Neural cell (in vitro differentiated cells): ENCODE measurements around the gene FAAH. TPM values are rescaled to one million over a fixed set of nuclear protein-coding genes. Genes with fewer than 3 reads are reported as not detected.

Experiments
- H2AFZ ChIP-seq: fragments of 200-600, 300-800 bp; sonication (generic), shearing (Covaris generic); 2 replicates; pipeline ENCODE4 v1.6.0; 2014; ENCODE audit warnings: low read depth, mild to moderate bottlenecking, antibody characterized with exemption, low read length, moderate library complexity
- H3F3A ChIP-seq: fragments of 200-600 bp; shearing (Covaris generic); 2 replicates; pipeline ENCODE4 v1.6.1; 2016; ENCODE audit warnings: mild to moderate bottlenecking, moderate library complexity, mixed read lengths, antibody characterized with exemption, low read length; ENCODE audit not compliant: insufficient read depth, poor library complexity, severe bottlenecking
- H3K27ac ChIP-seq: fragments of 200-600, 300-800 bp; sonication (generic), shearing (Covaris generic); 2 replicates; pipeline ENCODE4 v1.5.1; 2014; ENCODE audit warnings: mild to moderate bottlenecking, low read length, moderate library complexity
- H3K27me3 ChIP-seq: fragments of 300-800, 200-600 bp; sonication (generic), shearing (Covaris generic); 2 replicates; pipeline ENCODE4 v1.6.0; 2014; ENCODE audit warnings: mild to moderate bottlenecking, low read depth, low read length, moderate library complexity; ENCODE audit not compliant: insufficient read depth
- H3K36me3 ChIP-seq: fragments of 300-800, 200-600 bp; sonication (generic), shearing (Covaris generic); 2 replicates; pipeline ENCODE4 v1.5.1; 2014; ENCODE audit warnings: mild to moderate bottlenecking, antibody characterized with exemption, low read length, moderate library complexity; ENCODE audit not compliant: insufficient read depth
- H3K4me2 ChIP-seq: fragments of 300-800, 200-600 bp; sonication (generic), shearing (Covaris generic); 2 replicates; pipeline ENCODE4 v1.6.0; 2014; ENCODE audit warnings: mild to moderate bottlenecking, low read length
- H3K4me3 ChIP-seq: fragments of 300-800, 200-600 bp; sonication (generic), shearing (Covaris generic); 2 replicates; pipeline ENCODE4 v1.5.1; 2014; ENCODE audit warnings: mild to moderate bottlenecking, low read length, moderate library complexity
- H3K79me2 ChIP-seq: fragments of 200-600 bp; shearing (Covaris generic); replicated peaks from 2 replicates; pipeline ENCODE4 v1.6.0; 2014; ENCODE audit warnings: mild to moderate bottlenecking, low read length, moderate library complexity; ENCODE audit not compliant: insufficient read depth
- H3K9ac ChIP-seq: fragments of 300-800, 200-600 bp; sonication (generic), shearing (Covaris generic); 2 replicates; pipeline ENCODE4 v1.6.1; 2016; ENCODE audit warnings: mild to moderate bottlenecking, low read length, mixed read lengths
- H3K9me2 ChIP-seq: fragments of 200-600 bp; shearing (Covaris generic); 2 replicates; pipeline ENCODE4 v1.6.1; 2016; ENCODE audit warnings: mild to moderate bottlenecking, low read length, mixed read lengths; ENCODE audit not compliant: insufficient read depth
- H3K9me3 ChIP-seq: fragments of 200-600, 300-800 bp; sonication (generic), shearing (Covaris generic); 2 replicates; pipeline ENCODE4 v1.6.1; 2016; ENCODE audit warnings: mild to moderate bottlenecking, mixed run types, low read length, moderate library complexity, mixed read lengths
- H4K20me1 ChIP-seq: fragments of 200-600 bp; shearing (Covaris generic); 2 replicates; pipeline ENCODE4 v1.6.1; 2016; ENCODE audit warnings: mild to moderate bottlenecking, mixed run types; ENCODE audit not compliant: insufficient read depth
- CTCF ChIP-seq: fragments of 450-650 bp; IDR thresholded peaks from 2 replicates; pipeline ENCODE4 v1.5.1; 2014; ENCODE audit warnings: antibody characterized with exemption, mild to moderate bottlenecking, moderate library complexity; ENCODE audit not compliant: poor library complexity, severe bottlenecking
- EP300 ChIP-seq: fragments of 450-650 bp; conservative IDR thresholded peaks from 2 replicates; pipeline ENCODE4 v1.6.1; 2014; ENCODE audit warnings: antibody characterized with exemption, mild to moderate bottlenecking, moderate library complexity; ENCODE audit not compliant: poor library complexity, severe bottlenecking
- EZH2 ChIP-seq: fragments of 200-600, 300-800 bp; shearing (Covaris generic), sonication (generic); IDR thresholded peaks from 2 replicates; pipeline ENCODE4 v1.6.1; 2014; ENCODE audit warnings: antibody characterized with exemption, low read length, borderline replicate concordance, mild to moderate bottlenecking; ENCODE audit not compliant: insufficient read depth, poor library complexity, severe bottlenecking
- MXI1 ChIP-seq: fragments of 450-650 bp; conservative IDR thresholded peaks from 2 replicates; pipeline ENCODE4 v1.6.1; 2014; ENCODE audit warnings: antibody characterized with exemption, mild to moderate bottlenecking; ENCODE audit not compliant: poor library complexity, severe bottlenecking
- POLR2AphosphoS5 ChIP-seq: IDR thresholded peaks from 2 replicates; pipeline ENCODE4 v1.6.1; 2012
- RAD21 ChIP-seq: fragments of 450-650 bp; conservative IDR thresholded peaks from 2 replicates; pipeline ENCODE4 v1.6.1; 2014; ENCODE audit warnings: antibody characterized with exemption, mild to moderate bottlenecking, moderate library complexity
- REST ChIP-seq: IDR thresholded peaks from 2 replicates; pipeline ENCODE4 v1.6.1; 2012; ENCODE audit warnings: borderline replicate concordance
- SMC3 ChIP-seq: fragments of 450-650 bp; conservative IDR thresholded peaks from 2 replicates; pipeline ENCODE4 v1.6.1; 2014; ENCODE audit warnings: antibody characterized with exemption, mild to moderate bottlenecking, moderate library complexity; ENCODE audit not compliant: poor library complexity
- TAF1 ChIP-seq: IDR thresholded peaks from 2 replicates; pipeline ENCODE4 v1.6.1; 2012; ENCODE audit warnings: low read depth
- polyA plus RNA-seq: library from polyadenylated mRNA; depleted of rRNA; stranded (reverse); fragments of >200 nt; gene quantifications from 2 replicates; pipeline ENCODE4 v1.2.3, GENCODE V29; 2014

The FAAH gene
- polyA plus RNA-seq, 1 donor from 2014 or later, result 106 TPM

GRCh38 chr1:46368791-46369190 lies 25.3 kb upstream of the FAAH start:
- Histone ChIP-seq H3K9me3 (no peaks in the 10 kb centered on the region), H4K20me1 (no peaks in the 10 kb centered on the region), H3K4me3 (no peak overlapping the region), H3K27ac (no peak overlapping the region), H3K9ac (no peak overlapping the region), H3K79me2 (no peaks in the 10 kb centered on the region), H2AFZ (no peak overlapping the region), H3F3A (no peaks in the 10 kb centered on the region), H3K9me2 (no peaks in the 10 kb centered on the region), H3K27me3 (no peaks in the 10 kb centered on the region), H3K36me3 (no peaks in the 10 kb centered on the region), H3K4me2 (no peak overlapping the region)
- no peak for TF ChIP-seq EZH2
- TF ChIP-seq EP300, result no peak
- no peak for TF ChIP-seq RAD21
- no peak for TF ChIP-seq TAF1
- no peak for TF ChIP-seq REST
- TF ChIP-seq SMC3, result no peak
- no peak for TF ChIP-seq MXI1
- no peak for TF ChIP-seq CTCF
- no peak for TF ChIP-seq POLR2AphosphoS5

DNA sequence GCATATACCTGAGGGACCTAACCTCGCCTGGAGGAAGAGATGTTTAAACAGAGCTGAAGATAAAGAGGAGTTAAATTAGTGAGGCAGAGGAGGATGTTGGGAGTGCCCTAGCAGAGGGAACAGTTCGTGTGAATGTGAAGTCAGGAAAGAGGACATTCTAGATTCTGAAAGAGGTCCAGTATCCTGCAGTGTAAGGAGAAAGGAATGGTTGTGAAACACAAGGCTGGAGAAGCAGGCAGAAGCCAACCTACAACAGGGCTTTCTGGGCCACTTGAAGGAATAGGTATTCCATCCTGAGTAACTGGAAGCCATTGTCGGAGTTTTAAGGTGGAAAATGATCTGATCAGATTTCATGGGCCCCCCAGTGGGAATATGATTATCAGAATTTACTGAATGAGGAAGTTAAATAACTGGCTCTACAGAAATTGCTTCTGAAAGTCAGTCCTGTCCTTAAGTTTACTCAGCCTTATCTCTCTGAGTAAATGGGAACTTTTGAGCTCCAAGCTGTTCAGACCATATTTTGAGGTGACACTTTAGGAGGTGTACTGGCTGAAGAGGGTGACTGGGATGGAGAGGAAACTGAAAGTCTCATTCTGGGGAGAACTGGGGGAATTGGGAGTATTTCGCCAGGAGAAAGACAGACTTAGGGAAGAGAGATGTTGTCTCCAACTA lies 24.4 kb upstream of the FAAH start:
- no peaks in the 10 kb centered on the region for H3K27me3 ChIP-seq
- no peak overlapping the region for H3K9ac ChIP-seq
- no peak overlapping the region for H3K27ac ChIP-seq
- H3K36me3 ChIP-seq, result no peaks in the 10 kb centered on the region
- TF ChIP-seq EP300, result no peak
- no peak for TF ChIP-seq CTCF
- no peak for TF ChIP-seq SMC3
- no peak for TF ChIP-seq REST
- no peak for TF ChIP-seq RAD21
- no peak for TF ChIP-seq POLR2AphosphoS5
- TF ChIP-seq MXI1, result no peak
- no peak for TF ChIP-seq EZH2
- no peak for TF ChIP-seq TAF1
- no peaks in the 10 kb centered on the region for H3F3A ChIP-seq
- no peak overlapping the region for H2AFZ ChIP-seq
- H3K9me3 ChIP-seq, result no peaks in the 10 kb centered on the region
- H4K20me1 ChIP-seq, result no peaks in the 10 kb centered on the region
- no peak overlapping the region for H3K4me3 ChIP-seq
- no peaks in the 10 kb centered on the region for H3K9me2 ChIP-seq
- H3K79me2 ChIP-seq, result no peaks in the 10 kb centered on the region
- H3K4me2 ChIP-seq, result no peak overlapping the region
